ENCODE results near the gene PEPD. TPM values are rescaled to one million over a fixed set of nuclear protein-coding genes. Genes with fewer than 3 reads are reported as not detected.

Gene PEPD
- total RNA-seq, 1 experiment from 2014 or later = 40.5 TPM

DNA sequence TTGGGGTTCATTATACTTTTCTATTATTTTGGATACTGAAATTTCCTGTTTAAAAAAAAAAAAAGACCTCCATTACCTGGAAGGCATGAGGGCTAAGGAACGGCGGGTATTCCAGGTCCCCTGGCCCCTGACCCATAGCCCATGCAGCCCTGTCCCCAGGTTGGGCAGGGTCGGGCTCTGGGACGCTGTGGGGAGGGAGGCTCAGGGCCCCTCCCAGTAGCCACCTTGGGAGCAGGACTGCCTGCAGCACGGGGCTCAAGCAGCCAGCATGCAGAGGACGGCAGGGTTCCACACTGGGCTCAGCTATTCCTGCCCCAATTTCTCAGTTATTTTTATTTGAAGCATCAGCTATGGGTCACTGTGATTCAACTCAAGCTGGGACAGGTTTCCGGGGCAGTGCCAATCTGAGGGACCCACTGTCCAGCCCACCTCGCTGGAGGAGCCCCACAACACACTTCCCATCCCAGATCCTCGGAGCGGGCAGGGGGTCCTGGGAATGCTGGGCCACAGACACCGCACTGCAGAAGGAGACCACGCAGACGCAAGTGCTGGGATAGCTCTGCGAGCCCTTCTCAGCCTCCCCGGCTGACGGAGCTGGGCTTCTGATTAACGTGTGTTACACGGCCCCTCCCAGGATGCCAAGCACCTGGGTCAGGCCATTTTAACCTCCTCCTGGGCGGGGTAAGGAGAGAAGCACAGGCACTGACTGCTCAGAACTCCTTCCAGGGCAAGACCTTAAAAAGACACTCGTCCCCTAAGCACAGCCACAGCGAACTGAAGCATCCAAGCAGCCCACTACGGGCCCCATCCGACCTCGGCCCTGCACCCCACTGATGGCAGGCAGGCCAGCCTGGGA, 60.1 kb downstream of the PEPD start:
- CTCF ChIA-PET = no interaction called here
- Histone ChIP-seq H3K4me2 (ENCODE audit: low read length) (no peak overlapping the region), H3K9me3 (ENCODE audit: control insufficient read depth in 1 of 2, insufficient read depth in 1 of 2, low read depth in 1 of 2, low read length in 2 of 2) (no peaks in the 10 kb centered on the region), H2AFZ (ENCODE audit: low read depth, low read length, poor library complexity, severe bottlenecking) (no peak overlapping the region), H3K36me3 (ENCODE audit: control insufficient read depth in 1 of 2, insufficient read depth in 2 of 2, low read length in 2 of 2) (no peaks in the 10 kb centered on the region), H3K9me2 (ENCODE audit: insufficient read depth) (no peaks in the 10 kb centered on the region), H3K4me3 (replicated peaks in 1 of 2; ENCODE audit: low read depth in 1 of 2, low read length in 2 of 2) (no peak overlapping the region), H3K79me2 (ENCODE audit: insufficient read depth, low read length) (no peaks in the 10 kb centered on the region), H3K27me3 (ENCODE audit: insufficient read depth, low read length) (no peaks in the 10 kb centered on the region), H3K27ac (ENCODE audit: low read depth, low read length) (no peak overlapping the region), H3K4me1 (ENCODE audit: control insufficient read depth in 1 of 2, insufficient read depth in 2 of 2, low read length in 2 of 2) (no peaks in the 10 kb centered on the region), H4K20me1 (ENCODE audit: insufficient read depth) (no peaks in the 10 kb centered on the region), H3K9ac (ENCODE audit: low read length) (no peak overlapping the region)
- ATAC-seq (no peak), DNase-seq (ENCODE audit: low read depth, low spot score) (no peak)
- TF ChIP-seq ZFX (IDR thresholded peaks at IDR 0.05) (no peak), ZNF274 (IDR thresholded peaks at IDR 0.05; ENCODE audit: low read depth, low read length) (no peak)
- TF ChIP-seq, protein P1, sequence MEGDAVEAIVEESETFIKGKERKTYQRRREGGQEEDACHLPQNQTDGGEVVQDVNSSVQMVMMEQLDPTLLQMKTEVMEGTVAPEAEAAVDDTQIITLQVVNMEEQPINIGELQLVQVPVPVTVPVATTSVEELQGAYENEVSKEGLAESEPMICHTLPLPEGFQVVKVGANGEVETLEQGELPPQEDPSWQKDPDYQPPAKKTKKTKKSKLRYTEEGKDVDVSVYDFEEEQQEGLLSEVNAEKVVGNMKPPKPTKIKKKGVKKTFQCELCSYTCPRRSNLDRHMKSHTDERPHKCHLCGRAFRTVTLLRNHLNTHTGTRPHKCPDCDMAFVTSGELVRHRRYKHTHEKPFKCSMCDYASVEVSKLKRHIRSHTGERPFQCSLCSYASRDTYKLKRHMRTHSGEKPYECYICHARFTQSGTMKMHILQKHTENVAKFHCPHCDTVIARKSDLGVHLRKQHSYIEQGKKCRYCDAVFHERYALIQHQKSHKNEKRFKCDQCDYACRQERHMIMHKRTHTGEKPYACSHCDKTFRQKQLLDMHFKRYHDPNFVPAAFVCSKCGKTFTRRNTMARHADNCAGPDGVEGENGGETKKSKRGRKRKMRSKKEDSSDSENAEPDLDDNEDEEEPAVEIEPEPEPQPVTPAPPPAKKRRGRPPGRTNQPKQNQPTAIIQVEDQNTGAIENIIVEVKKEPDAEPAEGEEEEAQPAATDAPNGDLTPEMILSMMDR (IDR thresholded peaks at IDR 0.05 in 2 of 3, conservative IDR thresholded peaks at IDR 0.05 in 1 of 3; ENCODE audit: borderline replicate concordance in 1 of 3, insufficient read depth in 1 of 3, low read depth in 2 of 3, low read length in 2 of 3) = no peak
- POLR2A ChIA-PET = no interaction called here
- BruUV-seq (replicated peaks) = no TSS peak
- RAD21 ChIA-PET (ENCODE audit: low non-redundant PET in 1 of 2, low total read pairs in 2 of 2, uncharacterized antibody in 2 of 2, unreplicated experiment in 2 of 2) = no interaction called here
- intact Hi-C loops (cut with micrococcal nuclease) = no loop called here

DNA sequence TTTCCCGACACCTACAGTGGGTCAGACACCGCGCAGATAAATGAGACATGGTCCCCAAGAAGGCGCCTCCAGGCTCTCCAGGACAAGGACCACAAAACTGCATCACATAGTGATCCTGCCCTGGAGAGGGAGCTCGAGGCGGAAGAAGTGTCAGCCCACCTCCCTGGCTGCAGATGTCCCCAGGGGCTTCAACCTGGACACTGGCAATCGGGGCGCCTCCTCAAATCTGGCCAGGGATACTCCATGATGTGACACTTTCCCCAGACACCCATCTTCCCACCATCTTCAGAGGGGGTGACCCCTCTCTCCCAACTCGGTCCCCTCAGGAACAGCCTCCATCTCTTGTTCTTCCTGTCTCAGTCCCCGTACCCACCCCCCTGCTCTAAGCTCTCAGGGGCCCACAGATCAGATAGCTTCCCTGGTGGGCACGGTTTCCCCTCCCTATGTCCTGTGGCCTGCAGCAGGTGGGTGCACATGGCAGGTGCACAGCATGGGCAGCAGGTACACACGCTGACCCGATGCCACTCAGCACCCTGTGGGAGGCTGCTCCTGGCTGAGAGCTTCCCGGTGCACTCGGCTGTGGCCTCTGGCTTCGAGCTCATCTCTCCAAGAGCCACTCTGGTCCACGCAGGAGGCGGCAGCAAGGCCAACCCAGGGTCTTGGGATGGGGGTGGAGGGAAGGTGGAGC, 61.2 kb downstream of the PEPD start:
- no TSS peak for BruUV-seq (replicated peaks)
- ATAC-seq (no peak), DNase-seq (ENCODE audit: low read depth, low spot score) (no peak)
- Histone ChIP-seq H3K36me3 (ENCODE audit: control insufficient read depth in 1 of 2, insufficient read depth in 2 of 2, low read length in 2 of 2) (no peaks in the 10 kb centered on the region), H3K27me3 (ENCODE audit: insufficient read depth, low read length) (no peaks in the 10 kb centered on the region), H3K4me1 (ENCODE audit: control insufficient read depth in 1 of 2, insufficient read depth in 2 of 2, low read length in 2 of 2) (no peaks in the 10 kb centered on the region), H3K9me2 (ENCODE audit: insufficient read depth) (no peaks in the 10 kb centered on the region), H3K79me2 (ENCODE audit: insufficient read depth, low read length) (no peaks in the 10 kb centered on the region), H3K9me3 (ENCODE audit: control insufficient read depth in 1 of 2, insufficient read depth in 1 of 2, low read depth in 1 of 2, low read length in 2 of 2) (no peaks in the 10 kb centered on the region), H2AFZ (ENCODE audit: low read depth, low read length, poor library complexity, severe bottlenecking) (no peak overlapping the region), H3K4me3 (replicated peaks in 1 of 2; ENCODE audit: low read depth in 1 of 2, low read length in 2 of 2) (no peak overlapping the region), H3K9ac (ENCODE audit: low read length) (no peak overlapping the region), H3K27ac (ENCODE audit: low read depth, low read length) (no peak overlapping the region), H3K4me2 (ENCODE audit: low read length) (no peak overlapping the region), H4K20me1 (ENCODE audit: insufficient read depth) (no peaks in the 10 kb centered on the region)
- ChIA-PET POLR2A (no interaction called here), CTCF (no interaction called here), RAD21 (ENCODE audit: low non-redundant PET in 1 of 2, low total read pairs in 2 of 2, uncharacterized antibody in 2 of 2, unreplicated experiment in 2 of 2) (no interaction called here)
- intact Hi-C loops (cut with micrococcal nuclease) = no loop called here
- TF ChIP-seq, protein P2, sequence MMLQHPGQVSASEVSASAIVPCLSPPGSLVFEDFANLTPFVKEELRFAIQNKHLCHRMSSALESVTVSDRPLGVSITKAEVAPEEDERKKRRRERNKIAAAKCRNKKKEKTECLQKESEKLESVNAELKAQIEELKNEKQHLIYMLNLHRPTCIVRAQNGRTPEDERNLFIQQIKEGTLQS (IDR thresholded peaks at IDR 0.05) = no peak
- TF ChIP-seq EZH2phosphoT487 (IDR thresholded peaks at IDR 0.05; ENCODE audit: borderline replicate concordance) (no peak), ZFX (IDR thresholded peaks at IDR 0.05) (no peak), ELF1 (IDR thresholded peaks at IDR 0.05; ENCODE audit: borderline replicate concordance, low read depth) (no peak), POLR2A (IDR thresholded peaks at IDR 0.05; ENCODE audit: borderline replicate concordance, extremely low read depth, insufficient read depth, insufficient read length) (no peak), ZNF274 (IDR thresholded peaks at IDR 0.05; ENCODE audit: low read depth, low read length) (no peak), CBX3 (IDR thresholded peaks at IDR 0.05; ENCODE audit: low read depth) (no peak), EZH2 (IDR thresholded peaks at IDR 0.05) (no peak), RAD21 (IDR thresholded peaks at IDR 0.05; ENCODE audit: low read depth) (no peak), JUND (IDR thresholded peaks at IDR 0.05) (no peak), SP1 (IDR thresholded peaks at IDR 0.05; ENCODE audit: low read depth) (no peak), TCF7L2 (IDR thresholded peaks at IDR 0.05; ENCODE audit: borderline replicate concordance, extremely low read depth, insufficient read depth, insufficient read length) (no peak)
- TF ChIP-seq, protein P1 (IDR thresholded peaks at IDR 0.05 in 2 of 3, conservative IDR thresholded peaks at IDR 0.05 in 1 of 3; ENCODE audit: borderline replicate concordance in 1 of 3, insufficient read depth in 1 of 3, low read depth in 2 of 3, low read length in 2 of 3) = no peak
- TF ChIP-seq, protein P3, sequence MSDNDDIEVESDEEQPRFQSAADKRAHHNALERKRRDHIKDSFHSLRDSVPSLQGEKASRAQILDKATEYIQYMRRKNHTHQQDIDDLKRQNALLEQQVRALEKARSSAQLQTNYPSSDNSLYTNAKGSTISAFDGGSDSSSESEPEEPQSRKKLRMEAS (IDR thresholded peaks at IDR 0.05) = no peak

Data from HCT116 (cell line).